Kidney epithelial cell (primary cell): ENCODE results near the gene OTULIN. TPM values are rescaled to one million over a fixed set of nuclear protein-coding genes. Genes with fewer than 3 reads are reported as not detected.

Experiments used
- DNase-seq: peaks from one replicate; pipeline ENCODE4 v3.0.0-alpha.2; 2010; ENCODE audit warnings: low read depth
- H3K27me3 ChIP-seq: 2 replicates; pipeline ENCODE4 v1.6.0; 2011; ENCODE audit warnings: low read length; ENCODE audit not compliant: control insufficient read depth, insufficient read depth
- H3K36me3 ChIP-seq: 2 replicates; pipeline ENCODE4 v1.5.1; 2011; ENCODE audit warnings: low read length; ENCODE audit not compliant: control insufficient read depth, insufficient read depth
- H3K4me3 ChIP-seq: 2 replicates; pipeline ENCODE4 v1.5.1; 2011; ENCODE audit warnings: low read depth, mild to moderate bottlenecking, control low read depth, low read length
- CTCF ChIP-seq: IDR thresholded peaks from 2 replicates; pipeline ENCODE4 v1.5.1; 2011; ENCODE audit warnings: mild to moderate bottlenecking, moderate library complexity, low read length, control low read depth, inconsistent platforms; ENCODE audit not compliant: insufficient read depth, poor library complexity, severe bottlenecking
- total RNA-seq: library from RNA; depleted of rRNA; stranded (reverse); fragments of >200 nt; gene quantifications from 2 replicates; pipeline ENCODE4 v1.2.3, GENCODE V29; 2015

The OTULIN gene
- total RNA-seq, 1 donor from 2014 or later, result 12.0 TPM

DNA sequence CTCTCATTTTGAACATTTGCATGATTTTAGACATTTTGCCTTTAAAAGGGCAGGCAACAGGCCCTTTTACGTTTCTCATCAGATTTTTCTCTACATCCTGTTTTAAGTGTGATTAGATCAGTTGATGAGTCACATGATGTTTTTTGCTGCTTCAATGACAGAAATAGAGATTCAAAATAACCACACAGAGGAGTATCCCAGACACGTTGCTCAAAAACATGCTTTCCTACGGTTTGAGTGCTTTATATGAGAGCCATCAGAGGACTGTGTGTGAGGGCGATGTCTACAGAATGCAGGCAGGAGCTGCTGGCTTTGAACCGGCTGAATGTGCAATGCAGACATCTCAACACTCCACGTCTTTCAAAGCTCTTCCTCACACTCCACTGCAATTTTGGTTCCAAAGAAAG, 42.1 kb downstream of the OTULIN start:
- H3K36me3 ChIP-seq, result peaks cover 3% of the 10 kb centered on the region
- no peaks in the 10 kb centered on the region for H3K27me3 ChIP-seq
- TF ChIP-seq CTCF, result no peak
- no peak overlapping the region for H3K4me3 ChIP-seq
- DNase-seq, result no peak

DNA sequence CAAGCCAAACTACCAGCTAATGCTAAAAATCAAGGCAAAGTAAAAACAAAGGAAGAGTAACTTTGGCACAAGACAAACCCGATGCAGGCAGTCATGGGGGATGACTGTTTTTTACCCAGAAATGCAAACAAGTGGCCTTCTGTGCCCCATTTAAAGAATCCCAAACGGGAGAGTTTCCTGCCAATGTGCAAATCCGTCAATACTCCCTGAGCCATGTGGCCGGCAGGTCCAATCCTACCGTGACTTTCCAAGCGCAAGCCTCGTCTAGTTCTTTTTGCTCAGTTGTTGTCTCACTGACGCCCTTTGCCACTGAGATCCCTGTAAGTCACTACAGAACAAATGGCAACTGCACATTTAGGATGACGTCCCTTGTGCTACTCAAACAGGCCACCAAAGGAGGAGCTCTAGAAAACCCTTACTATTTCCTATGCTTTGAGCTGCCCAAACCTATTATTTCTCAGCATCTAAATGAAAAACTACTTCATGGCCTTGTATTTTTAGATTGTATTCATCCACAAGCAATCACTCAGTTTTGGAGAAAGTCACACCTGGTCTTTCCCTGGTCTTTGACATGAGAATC, 43.4 kb downstream of the OTULIN start:
- no peak overlapping the region for H3K4me3 ChIP-seq
- TF ChIP-seq CTCF, result no peak
- no peak for DNase-seq
- peaks cover 3% of the 10 kb centered on the region for H3K36me3 ChIP-seq
- no peaks in the 10 kb centered on the region for H3K27me3 ChIP-seq

- Histone ChIP-seq H3K27me3 (no peaks in the 10 kb centered on the region), H3K4me3 (no peak overlapping the region), H3K36me3 (peaks cover 3% of the 10 kb centered on the region)
- TF ChIP-seq CTCF, result no peak
- no peak for DNase-seq
These were observed 44.0 kb downstream of the OTULIN start for GRCh38 chr5:14708551-14708950.

DNA sequence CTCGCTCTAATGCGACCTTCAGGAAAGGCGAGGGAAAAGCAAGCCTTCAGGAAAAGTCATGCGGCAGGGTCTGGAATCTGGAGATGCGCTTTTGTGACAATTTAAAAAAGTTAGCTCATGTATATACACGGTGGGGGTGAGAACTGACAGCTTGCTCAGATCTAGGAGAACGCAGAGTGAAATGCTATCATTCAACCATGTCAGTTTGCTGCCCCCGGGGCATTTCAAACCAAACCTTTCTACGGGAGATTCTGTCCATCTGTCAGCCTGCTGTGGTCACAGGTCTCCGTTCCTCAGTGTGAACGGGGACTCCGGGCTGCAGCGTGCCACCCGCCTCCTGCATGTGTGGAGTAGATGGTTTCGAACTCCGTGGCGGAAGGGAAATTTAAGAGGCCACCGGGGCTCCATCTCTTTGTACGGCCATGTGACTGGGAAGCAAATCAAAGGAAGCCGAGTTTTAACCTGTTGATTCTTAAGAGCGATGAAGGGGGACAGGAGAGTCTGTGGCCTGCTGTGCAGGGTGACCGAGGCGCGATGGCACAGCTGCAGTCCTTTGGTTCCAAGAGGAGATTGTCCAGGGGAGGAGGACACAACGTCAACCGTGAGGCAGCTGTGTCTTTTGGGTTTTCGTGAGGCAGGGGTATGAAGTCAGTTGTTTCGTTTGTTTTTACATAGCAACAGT, 45.9 kb downstream of the OTULIN start:
- H3K36me3 ChIP-seq, result peaks cover 4% of the 10 kb centered on the region
- TF ChIP-seq CTCF, result no peak
- H3K4me3 ChIP-seq, result no peak overlapping the region
- no peaks in the 10 kb centered on the region for H3K27me3 ChIP-seq
- DNase-seq, result no peak

DNA sequence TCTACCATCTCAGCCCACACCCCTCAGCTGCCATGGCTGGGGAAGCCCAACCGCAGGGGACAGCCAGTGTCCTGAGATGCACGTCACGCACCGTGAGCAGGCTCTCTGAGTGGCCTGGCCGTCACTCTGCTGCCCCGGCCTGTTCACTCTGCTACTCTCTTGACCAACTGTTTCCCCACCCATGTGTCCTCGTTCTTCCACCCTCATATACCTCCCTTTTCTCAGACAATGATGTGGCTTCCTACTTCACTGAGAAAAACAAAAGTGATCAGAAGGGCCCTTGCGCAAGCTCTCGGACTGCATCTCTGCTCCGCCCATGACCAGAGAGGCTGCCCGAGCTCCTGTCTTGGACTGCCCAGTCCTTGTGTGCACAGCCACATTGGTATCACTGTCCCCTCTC, 47.6 kb downstream of the OTULIN start:
- peaks cover 4% of the 10 kb centered on the region for H3K36me3 ChIP-seq

More for the DNA sequence above, 47.6 kb downstream of the OTULIN start:
- TF ChIP-seq CTCF, result no peak
- no peak for DNase-seq
- H3K27me3 ChIP-seq, result no peaks in the 10 kb centered on the region
- H3K4me3 ChIP-seq, result no peak overlapping the region
